HG03108 (cell line): ENCODE data around the gene ADRM1.
A peak's percentile ranks its signal among the peaks of the same experiment; 100 is the strongest.

Experiments
- ATAC-seq: cut with Tn5 transposase; IDR thresholded peaks from one replicate; pipeline ENCODE4 v1.9.1; 2021; ENCODE audit warnings: moderate library complexity; ENCODE audit not compliant: unreplicated experiment

ADRM1 gene

GRCh38 chr20:62336775-62337557 is 34.2 kb downstream of the ADRM1 start:
- ATAC-seq: no peak

GRCh38 chr20:62337558-62338293 is 34.9 kb downstream of the ADRM1 start:
- ATAC-seq: peak; percentile 34

- no peak for ATAC-seq
These were observed 35.5 kb downstream of the ADRM1 start for GRCh38 chr20:62338294-62338620.

- ATAC-seq: peak; percentile 71
These were observed 36.9 kb downstream of the ADRM1 start for GRCh38 chr20:62339647-62340062.

- no peak for ATAC-seq
These were observed 40.1 kb downstream of the ADRM1 start for GRCh38 chr20:62342910-62343309.

GRCh38 chr20:62344092-62344491 is 41.3 kb downstream of the ADRM1 start:
- ATAC-seq: no peak

GRCh38 chr20:62344782-62345181 is 42.0 kb downstream of the ADRM1 start:
- no peak for ATAC-seq

- no peak for ATAC-seq
These were observed 43.0 kb downstream of the ADRM1 start for GRCh38 chr20:62345681-62346370.

GRCh38 chr20:62346398-62347150 is 43.8 kb downstream of the ADRM1 start:
- no peak for ATAC-seq

- ATAC-seq: no peak
These were observed 44.3 kb downstream of the ADRM1 start for GRCh38 chr20:62347151-62347404.

GRCh38 chr20:62347445-62347844 is 44.6 kb downstream of the ADRM1 start:
- ATAC-seq: no peak

- no peak for ATAC-seq
These were observed 45.8 kb downstream of the ADRM1 start for GRCh38 chr20:62348604-62349003.

GRCh38 chr20:62349556-62350097 is 46.8 kb downstream of the ADRM1 start:
- ATAC-seq: no peak

- ATAC-seq: no peak
These were observed 47.4 kb downstream of the ADRM1 start for GRCh38 chr20:62350098-62350628.

GRCh38 chr20:62350629-62351422 is 48.0 kb downstream of the ADRM1 start:
- ATAC-seq: no peak

- ATAC-seq: no peak
These were observed 48.9 kb downstream of the ADRM1 start for GRCh38 chr20:62351469-62352401.

GRCh38 chr20:62352402-62353288 is 49.8 kb downstream of the ADRM1 start:
- ATAC-seq: no peak
